ENCODE results near the gene PATJ. TPM values are rescaled to one million over a fixed set of nuclear protein-coding genes. Genes with fewer than 3 reads are reported as not detected.
A peak's percentile ranks its signal among the peaks of the same experiment; 100 is the strongest.

The PATJ gene, protein sequence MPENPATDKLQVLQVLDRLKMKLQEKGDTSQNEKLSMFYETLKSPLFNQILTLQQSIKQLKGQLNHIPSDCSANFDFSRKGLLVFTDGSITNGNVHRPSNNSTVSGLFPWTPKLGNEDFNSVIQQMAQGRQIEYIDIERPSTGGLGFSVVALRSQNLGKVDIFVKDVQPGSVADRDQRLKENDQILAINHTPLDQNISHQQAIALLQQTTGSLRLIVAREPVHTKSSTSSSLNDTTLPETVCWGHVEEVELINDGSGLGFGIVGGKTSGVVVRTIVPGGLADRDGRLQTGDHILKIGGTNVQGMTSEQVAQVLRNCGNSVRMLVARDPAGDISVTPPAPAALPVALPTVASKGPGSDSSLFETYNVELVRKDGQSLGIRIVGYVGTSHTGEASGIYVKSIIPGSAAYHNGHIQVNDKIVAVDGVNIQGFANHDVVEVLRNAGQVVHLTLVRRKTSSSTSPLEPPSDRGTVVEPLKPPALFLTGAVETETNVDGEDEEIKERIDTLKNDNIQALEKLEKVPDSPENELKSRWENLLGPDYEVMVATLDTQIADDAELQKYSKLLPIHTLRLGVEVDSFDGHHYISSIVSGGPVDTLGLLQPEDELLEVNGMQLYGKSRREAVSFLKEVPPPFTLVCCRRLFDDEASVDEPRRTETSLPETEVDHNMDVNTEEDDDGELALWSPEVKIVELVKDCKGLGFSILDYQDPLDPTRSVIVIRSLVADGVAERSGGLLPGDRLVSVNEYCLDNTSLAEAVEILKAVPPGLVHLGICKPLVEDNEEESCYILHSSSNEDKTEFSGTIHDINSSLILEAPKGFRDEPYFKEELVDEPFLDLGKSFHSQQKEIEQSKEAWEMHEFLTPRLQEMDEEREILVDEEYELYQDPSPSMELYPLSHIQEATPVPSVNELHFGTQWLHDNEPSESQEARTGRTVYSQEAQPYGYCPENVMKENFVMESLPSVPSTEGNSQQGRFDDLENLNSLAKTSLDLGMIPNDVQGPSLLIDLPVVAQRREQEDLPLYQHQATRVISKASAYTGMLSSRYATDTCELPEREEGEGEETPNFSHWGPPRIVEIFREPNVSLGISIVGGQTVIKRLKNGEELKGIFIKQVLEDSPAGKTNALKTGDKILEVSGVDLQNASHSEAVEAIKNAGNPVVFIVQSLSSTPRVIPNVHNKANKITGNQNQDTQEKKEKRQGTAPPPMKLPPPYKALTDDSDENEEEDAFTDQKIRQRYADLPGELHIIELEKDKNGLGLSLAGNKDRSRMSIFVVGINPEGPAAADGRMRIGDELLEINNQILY (N-terminal part only)
- total RNA-seq: 43.1 and 44.8 TPM in 2 replicates
- polyA plus RNA-seq: 20.0 and 21.4 TPM in 2 replicates

DNA sequence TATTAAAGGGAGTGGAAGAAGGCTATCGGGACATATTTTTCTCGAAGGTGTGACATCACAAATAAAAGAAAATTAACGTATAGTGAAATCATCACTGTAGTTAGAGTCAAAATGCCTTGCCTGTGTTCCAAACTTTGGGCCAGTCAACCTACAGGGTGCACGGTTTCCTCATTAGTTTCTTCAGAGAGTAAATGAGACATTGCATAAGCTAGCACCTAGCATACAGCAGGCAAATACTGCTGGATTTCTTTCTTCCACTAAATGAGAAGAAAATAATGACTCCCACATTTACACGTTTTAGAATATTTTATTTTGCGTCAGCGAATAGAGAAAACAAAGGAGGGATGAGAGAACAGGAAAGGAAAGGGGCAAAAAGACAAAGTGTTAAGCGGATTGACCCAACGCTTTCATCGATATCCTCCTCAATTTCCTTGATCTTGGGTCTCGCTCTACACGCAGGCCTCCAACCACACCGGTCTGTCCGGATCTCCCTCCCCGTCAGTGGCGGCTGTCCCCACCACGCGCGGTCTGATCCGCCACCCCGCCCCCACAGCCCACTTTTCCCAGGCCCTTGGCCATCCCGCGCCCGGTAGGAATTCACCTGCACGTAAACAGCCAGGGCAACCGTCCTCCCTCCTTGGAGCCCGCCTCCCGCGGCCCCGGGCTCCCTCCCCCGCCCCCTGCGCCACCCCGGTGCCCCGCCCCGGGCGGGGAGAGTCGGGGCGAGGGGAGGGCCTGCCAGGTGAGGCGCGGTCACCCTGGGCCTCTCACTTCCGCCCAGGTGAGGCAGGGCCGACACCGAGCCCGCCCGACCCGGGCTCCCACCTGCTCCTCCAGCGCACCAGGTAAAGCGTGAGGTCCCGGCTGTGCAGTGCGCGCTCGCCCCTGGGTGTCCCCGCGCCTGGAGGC is at the start of gene PATJ:
Gene PATJ, plus strand, starts transcription at position 770 of the 909 bp plus-strand sequence. CDS start 20,413 bp downstream, outside the sequence.
- Histone ChIP-seq H3K9me2 (replicated peaks; ENCODE audit: insufficient read depth) (no peaks in the 10 kb centered on the region), H3K4me3 (peak within 1 kb of the TSS; percentile 78), H2AFZ (peak within 1 kb of the TSS; percentile 97), H3K27me3 (no peaks in the 10 kb centered on the region), H3K9me3 (ENCODE audit: low read depth) (no peaks in the 10 kb centered on the region), H3K4me1 (ENCODE audit: insufficient read depth) (peaks cover 20% of the 10 kb centered on the region), H4K20me1 (ENCODE audit: insufficient read depth, poor library complexity, severe bottlenecking) (no peaks in the 10 kb centered on the region), H3K36me3 (replicated peaks; ENCODE audit: insufficient read depth, low read depth) (no peaks in the 10 kb centered on the region), H3K79me2 (peaks cover 33% of the 10 kb centered on the region), H3K27ac (peak within 1 kb of the TSS; percentile 99), H3K4me2 (peak within 1 kb of the TSS; percentile 81)
- TF ChIP-seq EZH2phosphoT487 (IDR thresholded peaks at IDR 0.05; ENCODE audit: low read depth, severe bottlenecking, unreplicated experiment): no peak
- TF ChIP-seq EZH2 (IDR thresholded peaks at IDR 0.05; ENCODE audit: borderline replicate concordance): no peak
- TF ChIP-seq, protein P1, sequence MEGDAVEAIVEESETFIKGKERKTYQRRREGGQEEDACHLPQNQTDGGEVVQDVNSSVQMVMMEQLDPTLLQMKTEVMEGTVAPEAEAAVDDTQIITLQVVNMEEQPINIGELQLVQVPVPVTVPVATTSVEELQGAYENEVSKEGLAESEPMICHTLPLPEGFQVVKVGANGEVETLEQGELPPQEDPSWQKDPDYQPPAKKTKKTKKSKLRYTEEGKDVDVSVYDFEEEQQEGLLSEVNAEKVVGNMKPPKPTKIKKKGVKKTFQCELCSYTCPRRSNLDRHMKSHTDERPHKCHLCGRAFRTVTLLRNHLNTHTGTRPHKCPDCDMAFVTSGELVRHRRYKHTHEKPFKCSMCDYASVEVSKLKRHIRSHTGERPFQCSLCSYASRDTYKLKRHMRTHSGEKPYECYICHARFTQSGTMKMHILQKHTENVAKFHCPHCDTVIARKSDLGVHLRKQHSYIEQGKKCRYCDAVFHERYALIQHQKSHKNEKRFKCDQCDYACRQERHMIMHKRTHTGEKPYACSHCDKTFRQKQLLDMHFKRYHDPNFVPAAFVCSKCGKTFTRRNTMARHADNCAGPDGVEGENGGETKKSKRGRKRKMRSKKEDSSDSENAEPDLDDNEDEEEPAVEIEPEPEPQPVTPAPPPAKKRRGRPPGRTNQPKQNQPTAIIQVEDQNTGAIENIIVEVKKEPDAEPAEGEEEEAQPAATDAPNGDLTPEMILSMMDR (IDR thresholded peaks at IDR 0.05; ENCODE audit: poor library complexity): no peak
- WGBS (ENCODE audit: low lambda C conversion rate, missing lambda C conversion rate): 17% methylated on average over 12 of the region's 54 CpGs
- DNase-seq (ENCODE audit: low spot score): peak; percentile 92

DNA sequence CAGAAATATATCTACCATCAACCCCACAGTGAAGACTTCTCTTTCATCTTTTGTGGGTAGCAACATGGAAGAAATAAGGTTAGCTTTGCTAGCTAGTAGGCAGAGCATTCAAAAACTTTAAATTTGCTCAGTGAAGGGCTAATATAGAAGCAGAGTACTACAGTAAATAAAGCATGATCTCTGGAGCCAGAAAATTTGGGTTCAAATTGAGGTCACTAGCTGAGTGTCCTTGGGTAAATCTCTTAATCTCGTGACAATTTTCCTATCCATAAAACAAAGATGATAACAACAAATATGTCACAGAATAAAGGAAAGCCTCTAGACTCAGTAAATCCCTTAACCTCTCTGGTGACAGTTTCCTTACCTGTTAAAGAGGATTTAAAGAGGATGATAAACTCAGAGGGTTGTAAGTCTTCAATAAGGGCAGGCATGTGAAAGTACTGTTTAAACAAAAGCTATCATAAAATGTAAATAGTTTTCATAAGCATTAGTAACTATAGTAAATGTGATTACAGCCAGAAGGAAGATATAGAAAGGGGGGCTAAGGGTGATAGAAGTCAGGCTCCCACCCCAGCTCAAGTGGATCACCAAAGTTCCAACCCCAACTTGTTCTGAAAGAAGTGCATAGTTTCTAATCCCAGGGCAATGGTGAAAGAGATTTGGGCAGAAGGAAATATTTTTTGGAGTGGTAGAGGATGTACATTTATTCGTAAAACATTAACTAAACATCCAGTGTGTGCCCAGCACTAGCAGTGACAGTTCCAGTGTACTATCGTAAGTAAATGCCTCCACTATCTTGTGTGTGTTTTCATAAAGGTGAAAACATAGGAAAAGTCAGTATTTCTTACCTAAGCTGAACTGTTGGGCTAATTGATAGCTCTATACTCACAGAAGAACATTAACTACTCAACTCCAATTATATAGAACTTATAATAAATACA is 42.1 kb upstream of the PATJ start:
- Histone ChIP-seq H2AFZ (no peak overlapping the region), H3K4me3 (no peak overlapping the region), H3K27me3 (no peaks in the 10 kb centered on the region), H3K27ac (peak overlapping the region; percentile 26), H4K20me1 (ENCODE audit: insufficient read depth, poor library complexity, severe bottlenecking) (no peaks in the 10 kb centered on the region), H3K9me3 (ENCODE audit: low read depth) (no peaks in the 10 kb centered on the region), H3K4me2 (no peak overlapping the region), H3K4me1 (ENCODE audit: insufficient read depth) (peaks cover 22% of the 10 kb centered on the region), H3K79me2 (peaks cover 3% of the 10 kb centered on the region), H3K9me2 (replicated peaks; ENCODE audit: insufficient read depth) (no peaks in the 10 kb centered on the region), H3K36me3 (replicated peaks; ENCODE audit: insufficient read depth, low read depth) (no peaks in the 10 kb centered on the region)
- WGBS (ENCODE audit: low lambda C conversion rate, missing lambda C conversion rate): 21% methylated on average over 3 of the region's 3 CpGs
- no peak for TF ChIP-seq EZH2 (IDR thresholded peaks at IDR 0.05; ENCODE audit: borderline replicate concordance)
- peak; percentile 100 for TF ChIP-seq EZH2phosphoT487 (IDR thresholded peaks at IDR 0.05; ENCODE audit: low read depth, severe bottlenecking, unreplicated experiment)
- peak; percentile 26 for DNase-seq (ENCODE audit: low spot score)

All from hepatocyte (in vitro differentiated cells).